ENCODE measurements around the gene SMURF1. TPM values are rescaled to one million over a fixed set of nuclear protein-coding genes. Genes with fewer than 3 reads are reported as not detected.

SMURF1 gene
- total and polyA plus RNA-seq, 2 experiments from 2014 or later, result 12.4 to 21.7 TPM

DNA sequence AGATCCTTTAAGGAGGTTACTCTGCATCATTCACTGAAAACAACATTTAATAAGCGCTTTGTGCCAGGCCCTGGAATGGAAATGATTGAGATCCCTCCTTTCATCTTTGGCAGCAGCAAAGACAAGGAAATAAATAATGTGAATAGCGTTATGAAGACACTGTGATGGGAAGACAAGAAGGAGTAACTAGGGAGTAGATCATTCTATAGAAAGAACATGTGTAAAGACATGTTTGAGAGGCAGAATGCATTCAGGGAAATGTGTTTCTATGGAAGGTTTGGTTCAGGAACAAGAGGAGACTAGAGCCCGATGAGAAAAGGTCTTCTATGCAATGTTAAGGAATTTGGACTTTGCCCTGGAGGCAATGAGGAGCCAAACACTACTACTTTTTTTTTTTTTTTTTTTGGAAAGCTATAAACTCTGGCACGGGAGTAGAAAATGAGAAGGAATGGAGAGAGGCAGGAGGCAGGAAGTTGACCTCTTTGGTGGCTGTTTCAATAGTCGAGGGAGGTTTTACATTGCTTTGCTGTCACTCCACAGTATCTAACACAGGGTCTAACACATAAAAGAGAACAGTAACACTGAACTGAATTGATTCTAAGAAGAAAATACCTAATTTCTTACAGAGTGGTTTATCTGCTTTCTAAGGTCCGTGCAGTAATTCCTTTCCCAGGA, 44.9 kb downstream of the SMURF1 start:
- Histone ChIP-seq H3K4me1 (ENCODE audit: insufficient read depth) (peaks cover 26% of the 10 kb centered on the region), H3K9me3 (ENCODE audit: low read depth) (peaks cover 6% of the 10 kb centered on the region), H3K9me2 (replicated peaks; ENCODE audit: insufficient read depth) (no peaks in the 10 kb centered on the region), H3K4me3 (no peak overlapping the region), H2AFZ (no peak overlapping the region), H3K36me3 (replicated peaks; ENCODE audit: insufficient read depth, low read depth) (no peaks in the 10 kb centered on the region), H3K79me2 (peaks cover 98% of the 10 kb centered on the region), H3K27ac (peak overlapping the region; percentile 92), H3K4me2 (peak overlapping the region; percentile 67), H4K20me1 (ENCODE audit: insufficient read depth, poor library complexity, severe bottlenecking) (no peaks in the 10 kb centered on the region), H3K27me3 (no peaks in the 10 kb centered on the region)
- peak; percentile 67 for DNase-seq (ENCODE audit: low spot score)
- WGBS (ENCODE audit: low lambda C conversion rate, missing lambda C conversion rate), result 30% methylated on average over 6 of the region's 6 CpGs
- TF ChIP-seq EZH2phosphoT487 (IDR thresholded peaks at IDR 0.05; ENCODE audit: low read depth, severe bottlenecking, unreplicated experiment) (no peak), EZH2 (IDR thresholded peaks at IDR 0.05; ENCODE audit: borderline replicate concordance) (no peak)
- TF ChIP-seq, protein P1, sequence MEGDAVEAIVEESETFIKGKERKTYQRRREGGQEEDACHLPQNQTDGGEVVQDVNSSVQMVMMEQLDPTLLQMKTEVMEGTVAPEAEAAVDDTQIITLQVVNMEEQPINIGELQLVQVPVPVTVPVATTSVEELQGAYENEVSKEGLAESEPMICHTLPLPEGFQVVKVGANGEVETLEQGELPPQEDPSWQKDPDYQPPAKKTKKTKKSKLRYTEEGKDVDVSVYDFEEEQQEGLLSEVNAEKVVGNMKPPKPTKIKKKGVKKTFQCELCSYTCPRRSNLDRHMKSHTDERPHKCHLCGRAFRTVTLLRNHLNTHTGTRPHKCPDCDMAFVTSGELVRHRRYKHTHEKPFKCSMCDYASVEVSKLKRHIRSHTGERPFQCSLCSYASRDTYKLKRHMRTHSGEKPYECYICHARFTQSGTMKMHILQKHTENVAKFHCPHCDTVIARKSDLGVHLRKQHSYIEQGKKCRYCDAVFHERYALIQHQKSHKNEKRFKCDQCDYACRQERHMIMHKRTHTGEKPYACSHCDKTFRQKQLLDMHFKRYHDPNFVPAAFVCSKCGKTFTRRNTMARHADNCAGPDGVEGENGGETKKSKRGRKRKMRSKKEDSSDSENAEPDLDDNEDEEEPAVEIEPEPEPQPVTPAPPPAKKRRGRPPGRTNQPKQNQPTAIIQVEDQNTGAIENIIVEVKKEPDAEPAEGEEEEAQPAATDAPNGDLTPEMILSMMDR (IDR thresholded peaks at IDR 0.05; ENCODE audit: poor library complexity), result no peak

DNA sequence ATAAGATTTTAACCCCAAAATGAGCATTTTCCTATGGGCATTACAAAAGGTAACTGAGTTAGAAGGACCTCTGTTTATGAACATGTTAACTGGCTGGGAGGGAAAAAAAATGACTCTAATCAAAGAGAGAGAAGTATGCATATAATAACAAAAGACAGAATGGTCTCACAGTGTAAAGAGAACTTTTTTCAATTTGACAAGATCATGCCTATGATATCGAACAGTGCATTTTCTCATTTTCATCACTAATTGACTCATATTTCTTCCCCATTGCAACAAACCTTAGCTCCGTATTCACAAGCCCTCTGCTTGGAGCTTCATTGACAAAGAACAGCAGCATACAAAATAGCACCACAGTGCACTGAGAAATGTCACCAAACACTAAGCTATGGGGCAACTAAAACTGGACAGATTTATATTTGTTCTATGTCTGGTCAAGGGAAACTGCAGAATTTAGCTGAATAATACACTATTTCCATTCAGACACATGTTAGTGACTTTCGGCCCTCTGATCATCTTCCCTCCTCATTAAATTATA, 45.6 kb downstream of the SMURF1 start:
- H3K9me2 ChIP-seq (replicated peaks; ENCODE audit: insufficient read depth), result no peaks in the 10 kb centered on the region
- H3K79me2 ChIP-seq, result peaks cover 98% of the 10 kb centered on the region
- no peaks in the 10 kb centered on the region for H3K36me3 ChIP-seq (replicated peaks; ENCODE audit: insufficient read depth, low read depth)
- H2AFZ ChIP-seq, result no peak overlapping the region
- peak overlapping the region; percentile 67 for H3K4me2 ChIP-seq
- peak overlapping the region; percentile 92 for H3K27ac ChIP-seq
- H3K27me3 ChIP-seq, result no peaks in the 10 kb centered on the region
- DNase-seq (ENCODE audit: low spot score), result no peak
- TF ChIP-seq EZH2phosphoT487 (IDR thresholded peaks at IDR 0.05; ENCODE audit: low read depth, severe bottlenecking, unreplicated experiment), result no peak
- no peaks in the 10 kb centered on the region for H4K20me1 ChIP-seq (ENCODE audit: insufficient read depth, poor library complexity, severe bottlenecking)
- no peak overlapping the region for H3K4me3 ChIP-seq
- peaks cover 26% of the 10 kb centered on the region for H3K4me1 ChIP-seq (ENCODE audit: insufficient read depth)
- 78% methylated on average over 3 of the region's 3 CpGs for WGBS (ENCODE audit: low lambda C conversion rate, missing lambda C conversion rate)
- peaks cover 6% of the 10 kb centered on the region for H3K9me3 ChIP-seq (ENCODE audit: low read depth)

DNA sequence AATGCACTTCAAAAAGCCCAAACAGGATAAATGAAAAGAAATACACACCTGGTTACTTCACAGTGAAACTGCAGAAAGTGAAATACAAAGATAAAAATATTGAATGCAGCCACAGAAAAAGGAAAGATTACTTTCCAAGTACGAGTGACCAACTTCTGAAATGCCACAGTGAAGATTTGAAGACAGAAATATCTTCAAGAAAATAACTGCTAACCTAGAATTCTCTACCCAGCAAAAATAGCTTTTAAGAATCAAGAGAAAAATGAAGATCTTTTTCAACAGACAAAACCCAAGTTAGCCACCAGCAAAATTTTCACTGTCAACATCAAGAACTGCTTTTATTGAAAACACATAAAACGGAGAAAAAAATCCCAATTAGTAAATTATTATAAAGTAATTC, 46.2 kb downstream of the SMURF1 start:
- Histone ChIP-seq H3K9me3 (ENCODE audit: low read depth) (peaks cover 6% of the 10 kb centered on the region), H3K9me2 (replicated peaks; ENCODE audit: insufficient read depth) (no peaks in the 10 kb centered on the region), H2AFZ (no peak overlapping the region), H3K4me2 (peak overlapping the region; percentile 67), H3K27ac (peak overlapping the region; percentile 92), H3K4me3 (no peak overlapping the region), H3K36me3 (replicated peaks; ENCODE audit: insufficient read depth, low read depth) (no peaks in the 10 kb centered on the region), H3K79me2 (peaks cover 98% of the 10 kb centered on the region), H4K20me1 (ENCODE audit: insufficient read depth, poor library complexity, severe bottlenecking) (no peaks in the 10 kb centered on the region), H3K4me1 (ENCODE audit: insufficient read depth) (peaks cover 26% of the 10 kb centered on the region), H3K27me3 (no peaks in the 10 kb centered on the region)
- TF ChIP-seq EZH2 (IDR thresholded peaks at IDR 0.05; ENCODE audit: borderline replicate concordance), result no peak
- DNase-seq (ENCODE audit: low spot score), result no peak
- WGBS (ENCODE audit: low lambda C conversion rate, missing lambda C conversion rate), result 99% methylated on average over 2 of the region's 2 CpGs

DNA sequence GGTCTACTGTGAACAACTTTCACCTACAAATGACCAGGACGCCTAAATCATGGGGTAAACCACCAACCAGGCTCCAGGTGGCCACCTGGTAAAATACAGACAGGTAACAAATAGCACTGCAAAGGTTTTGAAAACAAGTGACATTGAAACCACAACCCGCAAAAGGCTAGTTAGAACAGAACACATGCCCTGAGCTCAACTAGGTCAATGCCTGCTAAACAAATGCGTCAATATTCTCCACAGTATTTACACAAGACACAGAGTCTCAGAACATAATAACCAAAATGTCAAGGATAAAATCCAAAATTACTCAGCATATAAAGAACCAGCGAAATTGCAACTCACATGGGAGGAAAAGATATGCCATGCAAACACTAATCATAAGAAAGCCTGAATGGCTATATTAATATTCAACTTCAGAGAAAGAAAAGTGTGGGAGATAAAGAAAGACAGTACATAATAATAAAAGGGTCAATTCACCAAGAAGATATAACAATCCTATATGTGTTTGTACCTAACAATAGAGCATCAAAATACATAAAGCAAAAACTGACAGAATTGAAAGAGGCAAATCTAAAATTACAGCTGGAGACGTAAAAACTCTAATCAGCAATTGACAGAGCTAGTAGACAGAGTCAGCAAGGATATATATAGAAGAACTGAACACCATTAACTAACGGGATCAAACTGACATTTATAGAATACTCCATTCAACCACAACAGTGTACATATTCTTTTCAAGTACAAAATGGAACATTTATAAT, 47.6 kb downstream of the SMURF1 start:
- TF ChIP-seq EZH2phosphoT487 (IDR thresholded peaks at IDR 0.05; ENCODE audit: low read depth, severe bottlenecking, unreplicated experiment) (no peak), EZH2 (IDR thresholded peaks at IDR 0.05; ENCODE audit: borderline replicate concordance) (no peak)
- TF ChIP-seq, protein P1 (IDR thresholded peaks at IDR 0.05; ENCODE audit: poor library complexity), result no peak
- Histone ChIP-seq H3K4me2 (no peak overlapping the region), H4K20me1 (ENCODE audit: insufficient read depth, poor library complexity, severe bottlenecking) (peaks cover 3% of the 10 kb centered on the region), H3K9me3 (ENCODE audit: low read depth) (peaks cover 6% of the 10 kb centered on the region), H3K9me2 (replicated peaks; ENCODE audit: insufficient read depth) (no peaks in the 10 kb centered on the region), H3K36me3 (replicated peaks; ENCODE audit: insufficient read depth, low read depth) (no peaks in the 10 kb centered on the region), H3K27me3 (no peaks in the 10 kb centered on the region), H3K27ac (peak overlapping the region; percentile 6), H2AFZ (no peak overlapping the region), H3K4me3 (no peak overlapping the region), H3K79me2 (peaks cover 98% of the 10 kb centered on the region), H3K4me1 (ENCODE audit: insufficient read depth) (peaks cover 33% of the 10 kb centered on the region)
- DNase-seq (ENCODE audit: low spot score), result no peak
- WGBS (ENCODE audit: low lambda C conversion rate, missing lambda C conversion rate), result 73% methylated on average over 6 of the region's 6 CpGs

All from hepatocyte (in vitro differentiated cells).